Central memory CD8-positive, alpha-beta T cell (primary cell): ENCODE data around the gene FOLR3.
"Not testable (repeated sequence)": the region's sequence is repeated elsewhere in the genome, so short reads cannot be mapped to it uniquely, and the experiment has no call there.

ENCODE experiments used
- ATAC-seq: fragments of 150-1000 bp; cut with Tn5 transposase; replicated peaks from 2 replicates; pipeline ENCODE4 v1.10.0; 2022; ENCODE audit warnings: mild to moderate bottlenecking, moderate FRiP score, moderate number of reproducible peaks; ENCODE audit not compliant: poor library complexity, severe bottlenecking; ENCODE audit errors: extremely low read depth
- DNase-seq, 2 donors: peaks; one replicate each; pipeline ENCODE4 v3.0.0; 2021; ENCODE audit warnings: low spot score in 2 of 2
- H3K27ac Mint-ChIP-seq: one replicate; pipeline ENCODE4 v1.8.0; 2022; ENCODE audit warnings: low read depth, mild to moderate bottlenecking, moderate library complexity, mixed read lengths
- H3K27me3 Mint-ChIP-seq: one replicate; pipeline ENCODE4 v1.8.0; 2022; ENCODE audit warnings: mixed read lengths
- H3K36me3 Mint-ChIP-seq: one replicate; pipeline ENCODE4 v1.8.0; 2022; ENCODE audit warnings: mild to moderate bottlenecking, moderate library complexity, mixed read lengths; ENCODE audit not compliant: insufficient read depth
- H3K4me1 Mint-ChIP-seq: one replicate; pipeline ENCODE4 v1.8.0; 2022; ENCODE audit warnings: mixed read lengths
- H3K4me3 Mint-ChIP-seq: one replicate; pipeline ENCODE4 v1.8.0; 2022; ENCODE audit warnings: mild to moderate bottlenecking, moderate library complexity, mixed read lengths
- H3K9me3 Mint-ChIP-seq: one replicate; pipeline ENCODE4 v1.8.0; 2022; ENCODE audit warnings: mixed read lengths

Gene FOLR3

GRCh38 chr11:72179049-72179803 lies 43.7 kb downstream of the FOLR3 start:
- Mint-ChIP-seq H3K4me1 (peaks cover 7% of the 10 kb centered on the region), H3K36me3 (peaks cover 1% of the 10 kb centered on the region), H3K27ac (no peak overlapping the region), H3K27me3 (peaks cover 34% of the 10 kb centered on the region), H3K4me3 (no peak overlapping the region), H3K9me3 (no peaks in the 10 kb centered on the region)
- ATAC-seq (no peak), DNase-seq (no peak)

GRCh38 chr11:72179804-72180396 lies 44.4 kb downstream of the FOLR3 start:
- ATAC-seq, result no peak
- Mint-ChIP-seq H3K27me3 (peaks cover 34% of the 10 kb centered on the region), H3K36me3 (peaks cover 1% of the 10 kb centered on the region), H3K4me3 (no peak overlapping the region), H3K9me3 (no peaks in the 10 kb centered on the region), H3K4me1 (peaks cover 7% of the 10 kb centered on the region), H3K27ac (no peak overlapping the region)
- DNase-seq, result no peak

- not testable (repeated sequence) for H3K4me3 Mint-ChIP-seq, ATAC-seq, H3K27ac Mint-ChIP-seq, DNase-seq, H3K4me1 Mint-ChIP-seq, H3K9me3 Mint-ChIP-seq, H3K36me3 Mint-ChIP-seq
- H3K27me3 Mint-ChIP-seq, result peaks cover 34% of the 10 kb centered on the region
Measured at GRCh38 chr11:72180892-72181552, 45.5 kb downstream of the FOLR3 start.

- H3K4me3 Mint-ChIP-seq, ATAC-seq, H3K4me1 Mint-ChIP-seq, H3K36me3 Mint-ChIP-seq, H3K27ac Mint-ChIP-seq, H3K9me3 Mint-ChIP-seq, DNase-seq: not testable (repeated sequence)
- peaks cover 34% of the 10 kb centered on the region for H3K27me3 Mint-ChIP-seq
Measured at GRCh38 chr11:72181553-72181958, 46.0 kb downstream of the FOLR3 start.

GRCh38 chr11:72188267-72188666 lies 52.7 kb downstream of the FOLR3 start:
- DNase-seq, result no peak

More at GRCh38 chr11:72188267-72188666, 52.7 kb downstream of the FOLR3 start:
- Mint-ChIP-seq H3K36me3 (no peaks in the 10 kb centered on the region), H3K4me1 (peaks cover 5% of the 10 kb centered on the region), H3K9me3 (no peaks in the 10 kb centered on the region), H3K27me3 (peaks cover 5% of the 10 kb centered on the region), H3K27ac (no peak overlapping the region), H3K4me3 (no peak overlapping the region)
- no peak for ATAC-seq
